NOMO-1 treated with DMSO at 0.1 percent for 48 hours (cell line): Measurements from ENCODE around the gene PPCDC.

Experiments
- DNase-seq: peaks from one replicate; lab custom pipeline; 2025; ENCODE audit not compliant: unreplicated experiment; lab: John Stamatoyannopoulos, UW

PPCDC gene

GRCh38 chr15:75008629-75009326, 14.6 kb upstream of the PPCDC start:
- peak; percentile 81 for DNase-seq

GRCh38 chr15:75016431-75016830, 7.0 kb upstream of the PPCDC start:
- DNase-seq = no peak

DNA sequence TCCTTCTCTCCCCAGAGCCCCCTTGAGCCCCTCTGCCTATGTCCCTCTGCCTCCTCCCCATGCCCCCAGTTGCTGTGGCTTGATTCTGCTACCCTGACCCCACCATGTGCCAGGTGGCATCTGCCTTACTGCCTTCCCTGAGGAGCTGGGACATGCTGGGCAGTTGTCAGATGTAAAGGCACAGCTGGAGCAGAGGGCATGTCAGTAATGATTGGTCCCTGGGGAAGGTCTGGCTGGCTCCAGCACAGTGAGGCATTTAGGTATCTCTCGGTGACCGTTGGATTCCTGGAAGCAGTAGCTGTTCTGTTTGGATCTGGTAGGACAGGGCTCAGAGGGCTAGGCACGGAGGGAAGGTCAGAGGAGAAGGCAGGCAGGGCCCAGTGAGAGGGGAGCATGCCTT, 3.5 kb upstream of the PPCDC start:
- DNase-seq = no peak

DNA sequence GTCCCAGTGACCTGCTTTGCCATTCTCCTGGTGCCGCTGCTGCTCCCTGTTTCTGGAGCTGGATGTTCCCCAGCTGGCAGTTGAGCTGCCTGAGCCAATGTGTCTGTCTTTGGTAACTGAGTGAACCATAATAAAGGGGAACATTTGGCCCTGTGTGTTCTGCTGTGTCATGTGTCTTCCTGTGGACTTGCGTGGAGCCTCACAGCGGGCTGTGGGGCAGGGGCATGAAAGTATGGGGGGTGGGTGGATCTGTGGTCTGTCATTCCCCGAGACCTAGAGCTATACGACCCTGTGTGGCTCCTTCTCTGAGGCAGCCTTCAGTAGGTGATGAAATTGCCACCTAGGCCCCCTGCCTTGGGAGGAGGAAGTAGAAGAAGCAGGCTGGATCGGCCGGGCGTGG, 2.0 kb upstream of the PPCDC start:
- no peak for DNase-seq

DNA sequence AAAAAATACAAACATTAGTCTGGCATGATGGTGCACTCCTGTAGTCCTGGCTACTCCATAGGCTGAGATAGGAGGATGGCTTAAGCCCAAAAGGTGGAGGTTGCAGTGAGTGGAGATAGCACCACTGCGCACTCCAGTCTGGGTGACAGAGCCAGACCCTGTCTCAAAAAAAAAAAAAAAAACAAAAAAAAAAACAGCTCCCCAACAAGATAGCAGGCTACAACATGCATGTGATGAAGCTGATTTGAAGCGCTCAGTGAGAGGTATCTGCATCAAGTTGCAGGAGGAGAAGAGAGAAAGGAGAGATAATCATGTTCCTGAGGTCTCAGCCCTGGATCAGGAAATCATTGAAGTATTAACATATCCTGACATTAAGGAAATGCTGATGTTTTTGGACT, 608 bp upstream of the PPCDC start:
- DNase-seq = no peak

DNA sequence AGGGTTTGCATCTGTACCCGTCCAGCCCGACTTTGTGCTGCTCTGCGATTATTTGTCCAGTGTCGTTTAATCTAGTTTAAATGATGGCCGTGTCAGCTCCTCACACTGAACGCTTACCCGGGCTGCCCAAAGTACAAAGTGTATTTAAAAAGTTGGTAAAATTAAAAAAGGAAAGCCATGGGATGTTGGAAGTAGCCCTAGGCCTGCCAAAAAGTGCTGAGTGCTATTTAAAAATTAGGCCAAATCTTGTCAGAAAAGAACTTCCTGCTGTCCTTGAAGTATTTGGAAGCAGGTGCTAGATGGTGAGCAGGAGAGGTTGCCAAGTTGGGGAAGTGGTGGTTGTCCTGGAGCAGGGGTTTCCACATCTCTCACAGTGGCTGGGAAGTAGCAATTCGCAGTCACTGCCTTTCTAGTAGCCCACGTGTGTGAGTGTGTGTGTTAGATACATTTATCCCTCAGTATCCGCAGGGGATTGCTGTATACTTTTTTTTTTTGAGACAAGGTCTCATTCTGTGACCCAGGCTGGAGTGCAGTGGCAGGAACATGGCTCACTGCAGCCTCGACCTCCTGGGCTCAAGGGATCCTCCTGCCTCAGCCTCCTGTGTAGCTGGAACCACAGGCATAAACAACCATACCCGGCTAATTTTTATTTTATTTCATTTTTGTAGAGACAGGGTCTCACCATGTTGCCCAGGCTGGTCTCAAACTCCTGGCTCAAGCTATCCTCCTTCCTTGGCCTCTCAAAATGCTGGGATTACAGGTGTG, 664 bp downstream of the PPCDC start:
- peak; percentile 73 for DNase-seq

DNA sequence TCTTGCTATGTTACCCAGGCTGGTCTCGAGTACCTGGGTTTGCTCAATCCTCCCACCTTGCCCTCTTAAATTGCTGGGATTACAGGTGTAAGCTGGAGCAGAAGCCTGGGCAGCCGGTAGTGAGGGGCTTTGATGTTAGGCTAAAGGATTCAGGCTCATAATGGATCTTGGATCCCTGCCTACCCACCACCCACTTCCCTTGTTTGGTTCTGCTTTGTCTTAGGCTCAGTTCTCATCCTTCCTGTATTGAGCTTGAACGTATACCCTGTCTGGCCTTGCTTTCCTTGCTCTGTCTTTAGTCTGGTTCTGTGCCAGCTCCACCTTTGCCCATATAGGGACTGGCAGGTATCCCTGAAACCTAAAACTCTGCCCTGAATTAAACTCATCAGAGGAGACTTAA, 1.7 kb downstream of the PPCDC start:
- no peak for DNase-seq

DNA sequence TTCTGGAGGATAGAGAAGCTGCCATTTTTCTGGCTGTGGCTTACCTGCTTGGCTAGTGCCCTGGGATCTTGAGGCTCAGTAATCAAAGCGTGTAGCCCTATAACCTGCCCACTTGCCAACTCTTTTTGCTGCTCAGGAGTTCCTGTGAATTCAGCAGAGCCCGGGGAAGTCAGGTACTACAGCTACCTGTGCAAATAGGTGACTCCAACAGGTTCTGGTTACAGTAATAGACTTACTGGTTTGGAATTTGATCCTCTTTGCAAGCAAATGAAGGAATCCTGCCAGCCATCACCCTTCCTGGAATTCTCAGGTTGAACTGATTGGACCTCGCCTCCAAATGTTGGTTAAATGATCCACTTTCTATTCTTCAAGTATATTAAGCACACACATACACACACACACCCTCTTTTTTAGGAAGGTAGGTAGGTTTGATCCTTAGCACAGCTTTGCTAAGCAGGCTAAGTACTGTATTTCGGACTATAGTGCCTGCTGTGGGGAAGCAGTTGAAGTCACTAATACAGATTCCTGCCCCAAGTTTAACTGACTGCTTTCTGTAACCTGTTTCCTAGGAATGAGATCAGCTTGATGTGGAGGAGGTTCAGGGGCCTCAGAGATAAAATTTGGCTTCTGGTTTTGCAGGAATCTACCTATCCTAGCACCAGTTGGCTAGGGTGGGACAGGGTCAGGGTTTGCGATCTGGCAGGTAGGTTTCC, 2.3 kb downstream of the PPCDC start:
- DNase-seq = no peak

GRCh38 chr15:75027551-75027950, 4.2 kb downstream of the PPCDC start:
- DNase-seq = no peak

DNA sequence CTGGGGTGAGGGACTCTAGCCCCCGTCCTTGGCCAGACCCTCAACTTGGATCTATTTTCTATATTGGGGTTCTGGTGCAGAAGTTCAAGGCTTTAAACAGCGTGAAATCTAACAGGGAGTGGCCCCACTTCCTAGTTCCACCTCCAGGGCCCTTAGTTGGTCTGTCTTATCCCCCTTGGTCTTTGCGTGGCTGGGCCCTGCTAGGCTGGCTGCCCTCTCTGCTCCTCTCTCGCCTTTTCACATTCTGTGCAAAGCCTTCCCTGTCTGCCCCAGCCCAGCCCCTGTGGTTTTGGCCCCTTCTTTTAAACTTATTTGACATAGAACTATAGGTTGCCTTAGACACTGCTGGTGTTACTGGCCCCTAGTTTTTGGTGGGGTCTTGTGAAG, 5.6 kb downstream of the PPCDC start:
- no peak for DNase-seq

DNA sequence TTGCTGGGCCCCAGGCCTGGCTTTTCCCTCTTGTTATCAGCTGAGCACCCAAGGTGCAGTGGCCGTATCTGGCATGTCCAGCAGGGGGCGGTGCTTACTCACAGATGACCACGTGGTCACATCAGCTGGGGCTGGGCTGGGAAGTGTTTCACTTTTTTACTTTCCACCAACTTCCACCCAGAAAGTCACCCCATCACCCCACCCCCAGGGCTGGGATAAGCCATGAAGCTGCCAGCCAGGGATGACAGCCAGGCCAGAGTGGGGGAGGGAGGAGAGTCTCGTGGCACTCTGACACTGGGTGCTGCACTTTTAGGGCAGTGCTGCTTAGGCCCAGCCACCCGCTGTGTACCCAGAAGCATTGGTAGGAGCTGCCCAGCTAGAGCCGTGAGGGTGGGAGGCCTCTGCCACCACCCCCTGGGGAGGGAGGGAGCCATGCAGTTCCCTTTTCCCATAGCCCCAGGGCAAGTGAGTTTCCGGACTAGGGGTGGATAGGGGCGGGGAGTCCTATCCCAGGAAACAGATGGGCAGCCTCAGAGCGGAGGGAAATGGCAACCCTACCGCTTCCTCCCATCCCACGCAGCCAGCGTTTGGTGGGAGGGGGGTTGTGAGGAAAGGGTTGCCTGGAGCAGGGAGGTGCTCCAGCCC, 6.1 kb downstream of the PPCDC start:
- DNase-seq = peak; percentile 64

- DNase-seq = no peak
Observed at GRCh38 chr15:75030023-75030413, 6.6 kb downstream of the PPCDC start.

DNA sequence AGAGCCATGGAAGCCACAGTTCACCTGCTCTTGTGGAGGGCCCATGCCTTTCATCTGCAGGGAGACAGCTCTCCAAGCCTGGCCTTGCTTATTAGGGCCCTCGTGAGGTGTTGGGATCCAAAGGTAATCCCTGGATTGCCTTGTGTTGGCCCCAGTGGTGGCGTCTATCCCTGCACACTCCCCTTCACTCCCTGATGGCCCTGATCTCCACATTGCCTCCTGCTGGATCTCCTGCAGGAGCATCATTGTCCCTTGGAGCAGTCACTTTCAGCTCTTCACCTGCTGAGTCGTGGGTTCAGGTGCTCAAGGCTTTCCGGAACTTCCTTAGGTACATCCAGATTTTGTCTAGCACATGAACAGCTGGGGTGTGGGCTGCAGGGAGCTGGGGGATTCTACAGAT, 7.0 kb downstream of the PPCDC start:
- no peak for DNase-seq

- DNase-seq = no peak
Observed at GRCh38 chr15:75031848-75032247, 8.5 kb downstream of the PPCDC start.

DNA sequence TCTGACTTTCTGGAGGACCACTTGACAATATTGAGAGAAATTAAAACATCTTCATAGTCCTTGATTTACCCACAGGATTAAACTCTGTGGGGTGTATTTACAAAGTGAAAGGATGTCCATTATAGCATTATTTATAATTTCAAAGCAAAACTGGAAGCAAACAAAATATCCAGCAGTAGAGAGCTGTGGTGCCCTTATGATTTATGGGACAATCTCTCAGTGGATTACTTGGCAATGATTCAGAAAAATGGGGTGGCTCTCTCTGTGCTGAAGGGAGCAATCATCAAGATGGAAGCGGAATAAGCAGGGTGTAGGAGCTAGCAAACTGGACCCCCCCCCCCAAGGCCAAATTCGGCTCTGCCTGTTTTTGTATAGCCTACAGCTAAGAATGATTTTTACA, 9.0 kb downstream of the PPCDC start:
- DNase-seq = no peak

- DNase-seq = no peak
Observed at GRCh38 chr15:75033809-75034208, 10.4 kb downstream of the PPCDC start.

GRCh38 chr15:75034615-75035014, 11.2 kb downstream of the PPCDC start:
- peak; percentile 82 for DNase-seq

GRCh38 chr15:75036212-75036616, 12.8 kb downstream of the PPCDC start:
- DNase-seq = no peak

DNA sequence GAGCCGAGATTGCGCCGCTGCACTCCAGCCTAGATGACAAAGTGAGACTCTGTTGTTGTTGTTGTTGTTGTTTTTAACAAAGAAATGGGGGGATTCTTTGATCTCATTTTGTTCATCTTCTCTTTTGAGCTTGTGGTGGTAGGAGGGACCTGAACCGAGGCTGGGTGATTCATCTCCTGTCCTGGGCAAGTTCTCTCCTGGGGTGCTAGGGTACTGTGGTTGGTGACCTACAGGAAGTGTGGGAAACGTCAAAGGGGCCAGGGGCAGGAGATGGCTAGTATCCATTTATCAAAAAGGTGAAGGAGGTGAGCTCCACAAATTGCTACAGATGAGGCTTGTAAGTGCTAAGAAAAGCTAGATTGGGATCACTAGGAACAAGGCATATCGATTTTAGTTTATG, 14.3 kb downstream of the PPCDC start:
- DNase-seq = peak; percentile 15

GRCh38 chr15:75038231-75038630, 14.8 kb downstream of the PPCDC start:
- DNase-seq = no peak

GRCh38 chr15:75042730-75043508, 19.5 kb downstream of the PPCDC start:
- DNase-seq = peak; percentile 100
